ENCODE results near the gene HHAT.

DNA sequence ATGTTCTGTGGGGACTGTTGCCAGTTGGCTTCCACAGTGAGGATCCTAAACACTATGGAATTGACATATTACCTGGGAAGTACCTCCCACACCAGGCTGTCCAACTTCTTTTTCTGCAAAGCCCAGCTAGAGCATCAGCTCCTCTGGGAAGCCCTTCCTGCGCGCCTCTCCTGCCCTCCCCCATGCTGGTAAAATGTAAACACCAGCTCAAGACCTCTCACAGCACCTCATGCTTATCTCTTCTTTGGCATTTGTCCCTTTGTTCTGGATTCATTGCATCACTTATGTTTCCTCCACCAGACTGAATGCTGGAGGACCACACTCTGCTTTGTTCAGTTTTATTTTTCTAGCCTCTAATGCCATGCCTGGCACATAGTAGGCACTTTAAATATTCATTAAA is 172.1 kb downstream of the HHAT start:
- TF ChIP-seq POLR2AphosphoS5 (IDR thresholded peaks at IDR 0.05), result no peak
- TF ChIP-seq, protein P1, sequence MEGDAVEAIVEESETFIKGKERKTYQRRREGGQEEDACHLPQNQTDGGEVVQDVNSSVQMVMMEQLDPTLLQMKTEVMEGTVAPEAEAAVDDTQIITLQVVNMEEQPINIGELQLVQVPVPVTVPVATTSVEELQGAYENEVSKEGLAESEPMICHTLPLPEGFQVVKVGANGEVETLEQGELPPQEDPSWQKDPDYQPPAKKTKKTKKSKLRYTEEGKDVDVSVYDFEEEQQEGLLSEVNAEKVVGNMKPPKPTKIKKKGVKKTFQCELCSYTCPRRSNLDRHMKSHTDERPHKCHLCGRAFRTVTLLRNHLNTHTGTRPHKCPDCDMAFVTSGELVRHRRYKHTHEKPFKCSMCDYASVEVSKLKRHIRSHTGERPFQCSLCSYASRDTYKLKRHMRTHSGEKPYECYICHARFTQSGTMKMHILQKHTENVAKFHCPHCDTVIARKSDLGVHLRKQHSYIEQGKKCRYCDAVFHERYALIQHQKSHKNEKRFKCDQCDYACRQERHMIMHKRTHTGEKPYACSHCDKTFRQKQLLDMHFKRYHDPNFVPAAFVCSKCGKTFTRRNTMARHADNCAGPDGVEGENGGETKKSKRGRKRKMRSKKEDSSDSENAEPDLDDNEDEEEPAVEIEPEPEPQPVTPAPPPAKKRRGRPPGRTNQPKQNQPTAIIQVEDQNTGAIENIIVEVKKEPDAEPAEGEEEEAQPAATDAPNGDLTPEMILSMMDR (IDR thresholded peaks at IDR 0.05), result no peak
- TF ChIP-seq POLR2A (IDR thresholded peaks at IDR 0.05; ENCODE audit: low read depth), result no peak

Measured in esophagus muscularis mucosa (tissue), 3 donors.